ENCODE results near the gene SRGAP3.

DNA sequence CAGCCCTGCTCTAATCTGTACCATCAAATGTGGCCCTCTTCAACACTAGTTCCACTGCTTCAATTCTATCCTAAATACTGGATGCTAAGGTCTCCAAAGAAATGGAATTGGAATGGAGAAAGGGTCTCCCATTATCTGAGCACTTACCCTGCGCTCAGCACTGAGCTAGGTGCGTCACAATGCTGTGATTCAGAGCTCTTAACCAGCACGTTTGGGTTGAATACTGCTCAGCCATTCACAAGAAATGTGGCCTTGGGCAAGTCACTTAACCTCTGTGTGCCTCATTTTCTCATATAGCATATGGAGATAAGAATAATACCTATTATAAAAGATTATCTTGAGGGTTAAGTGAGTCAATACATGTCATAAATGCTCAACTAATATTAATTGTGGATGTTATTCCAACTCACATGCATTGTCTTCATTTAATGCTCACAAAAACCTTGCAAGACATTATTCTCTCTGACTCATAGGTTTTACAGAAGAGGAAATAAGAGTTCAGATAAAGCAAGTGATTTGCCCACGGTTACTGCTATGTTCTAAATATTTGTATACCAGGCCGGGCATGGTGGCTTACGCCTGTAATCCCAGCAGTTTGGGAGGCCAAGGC is 27.4 kb upstream of the SRGAP3 start:
- TF ChIP-seq, protein P1, sequence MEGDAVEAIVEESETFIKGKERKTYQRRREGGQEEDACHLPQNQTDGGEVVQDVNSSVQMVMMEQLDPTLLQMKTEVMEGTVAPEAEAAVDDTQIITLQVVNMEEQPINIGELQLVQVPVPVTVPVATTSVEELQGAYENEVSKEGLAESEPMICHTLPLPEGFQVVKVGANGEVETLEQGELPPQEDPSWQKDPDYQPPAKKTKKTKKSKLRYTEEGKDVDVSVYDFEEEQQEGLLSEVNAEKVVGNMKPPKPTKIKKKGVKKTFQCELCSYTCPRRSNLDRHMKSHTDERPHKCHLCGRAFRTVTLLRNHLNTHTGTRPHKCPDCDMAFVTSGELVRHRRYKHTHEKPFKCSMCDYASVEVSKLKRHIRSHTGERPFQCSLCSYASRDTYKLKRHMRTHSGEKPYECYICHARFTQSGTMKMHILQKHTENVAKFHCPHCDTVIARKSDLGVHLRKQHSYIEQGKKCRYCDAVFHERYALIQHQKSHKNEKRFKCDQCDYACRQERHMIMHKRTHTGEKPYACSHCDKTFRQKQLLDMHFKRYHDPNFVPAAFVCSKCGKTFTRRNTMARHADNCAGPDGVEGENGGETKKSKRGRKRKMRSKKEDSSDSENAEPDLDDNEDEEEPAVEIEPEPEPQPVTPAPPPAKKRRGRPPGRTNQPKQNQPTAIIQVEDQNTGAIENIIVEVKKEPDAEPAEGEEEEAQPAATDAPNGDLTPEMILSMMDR (IDR thresholded peaks at IDR 0.05) = no peak
- no peak for TF ChIP-seq POLR2A (IDR thresholded peaks at IDR 0.05)

Data from lower leg skin (tissue), 3 donors.